Transverse colon (tissue), 4 donors: ENCODE results near the gene ZBTB39. TPM values are rescaled to one million over a fixed set of nuclear protein-coding genes. Genes with fewer than 3 reads are reported as not detected.

ENCODE experiments used
- DNase-seq: peaks from one replicate; pipeline ENCODE4 v3.0.0-alpha.2; 2019
- H3K27ac ChIP-seq, 4 donors: fragments of 200-600 bp; sonication (generic); 2 replicates each; pipeline ENCODE4 v1.5.1; 2016 to 2018; ENCODE audit warnings: inconsistent platforms in 4 of 4
- H3K27me3 ChIP-seq: fragments of 200-600 bp; sonication (generic); 2 replicates; pipeline ENCODE4 v1.5.1; 2017; ENCODE audit warnings: inconsistent platforms
- H3K36me3 ChIP-seq, 4 donors: fragments of 200-600 bp; sonication (generic); 2 replicates each; pipeline ENCODE4 v1.5.1; 2017 to 2019; ENCODE audit warnings: inconsistent platforms in 4 of 4
- H3K4me1 ChIP-seq, 4 donors: fragments of 200-600 bp; sonication (generic); 2 replicates each; pipeline ENCODE4 v1.5.1; 2017 to 2020; ENCODE audit warnings: inconsistent platforms in 4 of 4
- H3K4me3 ChIP-seq, 4 donors: fragments of 200-600 bp; sonication (generic); 1 replicate in 1 of 4; 2 replicates in 3 of 4; pipeline versions ENCODE4 v1.5.1 to v1.6.1; 2017 to 2019; ENCODE audit warnings: inconsistent platforms in 4 of 4
- H3K9me3 ChIP-seq, 2 donors: fragments of 200-600 bp; sonication (generic); 2 replicates each; pipeline ENCODE4 v1.5.1; 2017 to 2019; ENCODE audit warnings: inconsistent platforms in 2 of 2
- CTCF ChIP-seq, 5 experiments: fragments of 200-600 bp in 3 of 5; fragments of 450-650 bp in 2 of 5; sonication (generic) in 3 of 5; IDR thresholded peaks; 1 replicate in 2 of 5; 2 replicates in 3 of 5; pipeline ENCODE4 v1.5.1; 2016 to 2017; ENCODE audit warnings: antibody characterized with exemption in 5 of 5, inconsistent platforms in 3 of 5, mild to moderate bottlenecking in 2 of 5, moderate library complexity in 1 of 5
- POLR2A ChIP-seq: fragments of 450-650 bp; IDR thresholded peaks from one replicate; pipeline ENCODE4 v1.6.1; 2016; ENCODE audit warnings: antibody characterized with exemption, mild to moderate bottlenecking, moderate library complexity
- POLR2AphosphoS5 ChIP-seq, 3 donors: sonication (generic); formaldehyde crosslinking; IDR thresholded peaks; one replicate each; pipeline ENCODE4 v1.6.1; 2016; ENCODE audit warnings: antibody characterized with exemption in 3 of 3
- WGBS, 2 donors: methylation state at CpG; one replicate each; pipeline ENCODE4 v1.1.5; 2018; ENCODE audit warnings: low coverage in 1 of 2; 5-methylcytosine and 5-hydroxymethylcytosine counted together
- in situ Hi-C, 4 donors: fragments of 200-750 bp; cut with MboI; loops; one replicate each; pipeline versions ENCODE4 v1.15.0 to v1.15.1; 2017; ENCODE audit warnings: low sequenced_read_pairs in 3 of 4, low pct_ligation_motif_present in 1 of 4, low pct_unique_long_range_greater_than_20kb in 1 of 4
- intact Hi-C: fragments of 100-400 bp; cut with DNase I; formaldehyde crosslinking; loops from one replicate; pipeline ENCODE4 v1.15.1; 2023; ENCODE audit warnings: low total_unique reads
- total RNA-seq, 4 donors: library from RNA; depleted of rRNA; stranded (reverse); fragments of >200 nt; gene quantifications; one replicate each; pipeline ENCODE4 v1.1.0, GENCODE V29; 2016

The ZBTB39 gene
- total RNA-seq, 4 donors from 2014 or later: 3.4 to 8.0 (median 4.8) TPM

GRCh38 chr12:56948881-56949280, 57.5 kb downstream of the ZBTB39 start:
- no peaks in the 10 kb centered on the region for H3K9me3 ChIP-seq
- no peak overlapping the region for H3K4me3 ChIP-seq
- no peaks in the 10 kb centered on the region for H3K4me1 ChIP-seq
- in situ Hi-C loops (no loop called here), intact Hi-C loops (no loop called here)
- no peak for DNase-seq
- no peak overlapping the region for H3K27ac ChIP-seq
- no peaks in the 10 kb centered on the region for H3K36me3 ChIP-seq
- no peaks in the 10 kb centered on the region for H3K27me3 ChIP-seq
- 90 to 100% methylated on average over 1 to 2 of the region's 2 CpGs for WGBS, 2 donors
- TF ChIP-seq POLR2AphosphoS5 (IDR thresholded peaks at IDR 0.05): no peak
- no peak for TF ChIP-seq CTCF (IDR thresholded peaks at IDR 0.05)
- TF ChIP-seq POLR2A: no peak

Other genes with a start within 250 kb of the ZBTB39 start
- 1 to 10 TPM in 3 of 4 donors, not detected in 1; 1.8 to 6.5 (median 5.3) TPM for gene HSD17B6, start 243.2 kb downstream of the ZBTB39 start, total RNA-seq
- gene SDR9C7, start 72.1 kb downstream of the ZBTB39 start, total RNA-seq: not detected
- under 1 TPM in 2 of 4 donors, not detected in 2; 0.48 to 0.55 TPM for gene RDH16, start 48.9 kb downstream of the ZBTB39 start, total RNA-seq
- gene TAC3, start 10.0 kb upstream of the ZBTB39 start, total RNA-seq: 10 to 100 TPM in 1 of 4 donors, 1 to 10 TPM in 2, not detected in 1; 2.5 to 47.1 (median 9.2) TPM
- gene MYO1A, start 43.6 kb upstream of the ZBTB39 start, total RNA-seq: 100 to 1,000 TPM; 118 to 234 (median 184) TPM
- gene NEMP1, start 72.2 kb upstream of the ZBTB39 start, total RNA-seq: 10 to 100 TPM in 1 of 4 donors, 1 to 10 TPM in 3; 4.0 to 66.7 (median 5.2) TPM
- 1 to 10 TPM; 2.6 to 9.1 (median 4.7) TPM for gene NAB2, start 82.6 kb upstream of the ZBTB39 start, total RNA-seq
- gene STAT6, start 104.8 kb upstream of the ZBTB39 start, total RNA-seq: 100 to 1,000 TPM; 181 to 318 (median 198) TPM
- gene LRP1, start 121.9 kb upstream of the ZBTB39 start, total RNA-seq: 100 to 1,000 TPM in 3 of 4 donors, 10 to 100 TPM in 1; 94.3 to 248 (median 199) TPM
- gene LRP1-AS, start 141.1 kb upstream of the ZBTB39 start, total RNA-seq: not detected
- gene NXPH4, start 210.2 kb upstream of the ZBTB39 start, total RNA-seq: not detected
- 100 to 1,000 TPM in 1 of 4 donors, 10 to 100 TPM in 3; 29.2 to 104 (median 33.4) TPM for gene SHMT2, start 223.2 kb upstream of the ZBTB39 start, total RNA-seq
- gene STAC3, start 244.6 kb upstream of the ZBTB39 start, total RNA-seq: 1 to 10 TPM; 1.8 to 3.3 (median 1.9) TPM